Stimulated activated naive B cell treated with anti-CD40 and anti-IgM and Interleukin-4, amounts not matched to agents 10 μg/mL and 1 μg/mL and 100 μg/mL, for 72 hours (primary cell): ENCODE measurements around the gene NLN.
"Not testable (repeated sequence)": the region's sequence is repeated elsewhere in the genome, so short reads cannot be mapped to it uniquely, and the experiment has no call there.

Experiments used
- ATAC-seq, 2 donors: fragments of 150-1000 bp; cut with Tn5 transposase; replicated peaks; 2 replicates each; pipeline ENCODE4 v1.10.0; 2021; ENCODE audit warnings: moderate library complexity in 1 of 2
- DNase-seq: peaks from one replicate; pipeline ENCODE4 v3.0.0; 2021
- H3K27ac Mint-ChIP-seq: one replicate; pipeline ENCODE4 v1.8.0; 2022; ENCODE audit warnings: mild to moderate bottlenecking, mixed read lengths
- H3K27me3 Mint-ChIP-seq, 2 donors: one replicate each; pipeline ENCODE4 v1.8.0; 2022; ENCODE audit warnings: mixed read lengths in 2 of 2
- H3K36me3 Mint-ChIP-seq, 2 donors: one replicate each; pipeline ENCODE4 v1.8.0; 2022; ENCODE audit warnings: mixed read lengths in 2 of 2, mild to moderate bottlenecking in 1 of 2
- H3K4me1 Mint-ChIP-seq, 2 donors: one replicate each; pipeline ENCODE4 v1.8.0; 2022; ENCODE audit warnings: mixed read lengths in 2 of 2, mild to moderate bottlenecking in 1 of 2
- H3K4me3 Mint-ChIP-seq, 2 donors: one replicate each; pipeline ENCODE4 v1.8.0; 2022; ENCODE audit warnings: mild to moderate bottlenecking in 2 of 2, mixed read lengths in 2 of 2, moderate library complexity in 1 of 2
- H3K9me3 Mint-ChIP-seq, 2 donors: one replicate each; pipeline ENCODE4 v1.8.0; 2022; ENCODE audit warnings: mixed read lengths in 2 of 2, mild to moderate bottlenecking in 1 of 2

Gene NLN

GRCh38 chr5:65832152-65832551, 110.1 kb downstream of the NLN start:
- Mint-ChIP-seq H3K9me3 (no peaks in the 10 kb centered on the region), H3K36me3 (peaks cover 6 to 14% of the 10 kb centered on the region in 2 donors), H3K27ac (no peak overlapping the region), H3K27me3 (no peaks in the 10 kb centered on the region), H3K4me3 (no peak overlapping the region), H3K4me1 (no peaks in the 10 kb centered on the region)
- no peak for DNase-seq
- no peak for ATAC-seq

- H3K27ac Mint-ChIP-seq: no peak overlapping the region
- H3K27me3 Mint-ChIP-seq: no peaks in the 10 kb centered on the region
- DNase-seq (no peak), ATAC-seq (no peak)
- no peaks in the 10 kb centered on the region for H3K9me3 Mint-ChIP-seq
- no peaks in the 10 kb centered on the region for H3K4me1 Mint-ChIP-seq
- peaks cover 6 to 14% of the 10 kb centered on the region in 2 donors for H3K36me3 Mint-ChIP-seq
- H3K4me3 Mint-ChIP-seq: no peak overlapping the region
These were observed 110.7 kb downstream of the NLN start for GRCh38 chr5:65832603-65833228.

GRCh38 chr5:65833780-65834179, 111.8 kb downstream of the NLN start:
- Mint-ChIP-seq H3K9me3 (no peaks in the 10 kb centered on the region), H3K27me3 (no peaks in the 10 kb centered on the region), H3K27ac (no peak overlapping the region), H3K36me3 (peaks cover 3 to 8% of the 10 kb centered on the region in 2 donors), H3K4me1 (no peaks in the 10 kb centered on the region), H3K4me3 (no peak overlapping the region)
- no peak for DNase-seq
- no peak for ATAC-seq

GRCh38 chr5:65834306-65834705, 112.3 kb downstream of the NLN start:
- H3K4me1 Mint-ChIP-seq: no peaks in the 10 kb centered on the region
- H3K27ac Mint-ChIP-seq: no peak overlapping the region
- H3K4me3 Mint-ChIP-seq: no peak overlapping the region
- H3K9me3 Mint-ChIP-seq: peaks cover 0 to 2% of the 10 kb centered on the region in 2 donors
- no peak for DNase-seq
- no peaks in the 10 kb centered on the region for H3K27me3 Mint-ChIP-seq
- H3K36me3 Mint-ChIP-seq: peaks cover 6 to 10% of the 10 kb centered on the region in 2 donors
- no peak for ATAC-seq

GRCh38 chr5:65835191-65835590, 113.2 kb downstream of the NLN start:
- peaks cover 3 to 6% of the 10 kb centered on the region in 2 donors for H3K4me1 Mint-ChIP-seq
- no peaks in the 10 kb centered on the region for H3K27me3 Mint-ChIP-seq
- peaks cover 0 to 2% of the 10 kb centered on the region in 2 donors for H3K9me3 Mint-ChIP-seq
- H3K27ac Mint-ChIP-seq: no peak overlapping the region
- ATAC-seq (no peak), DNase-seq (no peak)
- peaks cover 7 to 12% of the 10 kb centered on the region in 2 donors for H3K36me3 Mint-ChIP-seq
- H3K4me3 Mint-ChIP-seq: no peak overlapping the region

- peaks cover 4 to 9% of the 10 kb centered on the region in 2 donors for H3K4me1 Mint-ChIP-seq
- DNase-seq (no peak), ATAC-seq (no peak)
- H3K27ac Mint-ChIP-seq: no peak overlapping the region
- peaks cover 6 to 9% of the 10 kb centered on the region in 2 donors for H3K36me3 Mint-ChIP-seq
- peaks cover 0 to 2% of the 10 kb centered on the region in 2 donors for H3K9me3 Mint-ChIP-seq
- H3K4me3 Mint-ChIP-seq: no peak overlapping the region
- no peaks in the 10 kb centered on the region for H3K27me3 Mint-ChIP-seq
These were observed 115.1 kb downstream of the NLN start for GRCh38 chr5:65837139-65837538.

- H3K27ac Mint-ChIP-seq, ATAC-seq, DNase-seq: not testable (repeated sequence)
These were observed 117.2 kb downstream of the NLN start for GRCh38 chr5:65839170-65839569.

GRCh38 chr5:65840071-65840470, 118.1 kb downstream of the NLN start:
- H3K4me3 Mint-ChIP-seq: no peak overlapping the region
- DNase-seq (no peak), ATAC-seq (no peak)
- H3K9me3 Mint-ChIP-seq: peaks cover 0 to 6% of the 10 kb centered on the region in 2 donors
- H3K27me3 Mint-ChIP-seq: no peaks in the 10 kb centered on the region
- no peak overlapping the region for H3K27ac Mint-ChIP-seq
- peaks cover 4% of the 10 kb centered on the region in 2 donors for H3K36me3 Mint-ChIP-seq
- H3K4me1 Mint-ChIP-seq: peaks cover 4 to 9% of the 10 kb centered on the region in 2 donors

More at GRCh38 chr5:65839170-65839569, 117.2 kb downstream of the NLN start:
- H3K4me1 Mint-ChIP-seq, H3K27me3 Mint-ChIP-seq, H3K4me3 Mint-ChIP-seq, H3K9me3 Mint-ChIP-seq, H3K36me3 Mint-ChIP-seq: not testable (repeated sequence)

- H3K27ac Mint-ChIP-seq, ATAC-seq, H3K4me3 Mint-ChIP-seq, H3K9me3 Mint-ChIP-seq, H3K27me3 Mint-ChIP-seq, DNase-seq, H3K36me3 Mint-ChIP-seq: not testable (repeated sequence)
- peaks cover 11 to 22% of the 10 kb centered on the region in 2 donors for H3K4me1 Mint-ChIP-seq
These were observed 122.8 kb downstream of the NLN start for GRCh38 chr5:65844763-65845162.

- peaks cover 9 to 18% of the 10 kb centered on the region in 2 donors for H3K4me1 Mint-ChIP-seq
- ATAC-seq (no peak), DNase-seq (no peak)
- H3K27me3 Mint-ChIP-seq: no peaks in the 10 kb centered on the region
- H3K9me3 Mint-ChIP-seq: peaks cover 10% of the 10 kb centered on the region in 2 donors
- H3K36me3 Mint-ChIP-seq: peaks cover 0 to 4% of the 10 kb centered on the region in 2 donors
- no peak overlapping the region for H3K27ac Mint-ChIP-seq
- H3K4me3 Mint-ChIP-seq: no peak overlapping the region
These were observed 124.1 kb downstream of the NLN start for GRCh38 chr5:65846101-65846500.

GRCh38 chr5:65847019-65847418, 125.0 kb downstream of the NLN start:
- H3K4me3 Mint-ChIP-seq, H3K27ac Mint-ChIP-seq, H3K27me3 Mint-ChIP-seq, ATAC-seq, H3K36me3 Mint-ChIP-seq, DNase-seq: not testable (repeated sequence)
- Mint-ChIP-seq H3K9me3 (peaks cover 10 to 11% of the 10 kb centered on the region in 2 donors), H3K4me1 (peaks cover 9 to 18% of the 10 kb centered on the region in 2 donors)

- H3K9me3 Mint-ChIP-seq: peaks cover 9 to 13% of the 10 kb centered on the region in 2 donors
- not testable (repeated sequence) for H3K4me3 Mint-ChIP-seq, DNase-seq, H3K27ac Mint-ChIP-seq, H3K27me3 Mint-ChIP-seq, H3K36me3 Mint-ChIP-seq, ATAC-seq
- H3K4me1 Mint-ChIP-seq: peaks cover 9 to 18% of the 10 kb centered on the region in 2 donors
These were observed 127.9 kb downstream of the NLN start for GRCh38 chr5:65849918-65850317.

GRCh38 chr5:65854925-65855324, 132.9 kb downstream of the NLN start:
- no peak for DNase-seq
- Mint-ChIP-seq H3K27ac (no peak overlapping the region), H3K36me3 (peaks cover 0 to 3% of the 10 kb centered on the region in 2 donors), H3K4me1 (peaks cover 2 to 18% of the 10 kb centered on the region in 2 donors), H3K27me3 (no peaks in the 10 kb centered on the region), H3K4me3 (no peak overlapping the region), H3K9me3 (peaks cover 3 to 4% of the 10 kb centered on the region in 2 donors)
- ATAC-seq: no peak

GRCh38 chr5:65855766-65856315, 133.8 kb downstream of the NLN start:
- no peak for ATAC-seq
- Mint-ChIP-seq H3K27ac (no peak overlapping the region), H3K27me3 (no peaks in the 10 kb centered on the region), H3K4me3 (no peak overlapping the region), H3K9me3 (peaks cover 3% of the 10 kb centered on the region in 2 donors), H3K4me1 (peaks cover 2 to 17% of the 10 kb centered on the region in 2 donors), H3K36me3 (peaks cover 0 to 3% of the 10 kb centered on the region in 2 donors)
- no peak for DNase-seq

GRCh38 chr5:65856520-65856919, 134.5 kb downstream of the NLN start:
- Mint-ChIP-seq H3K27me3 (no peaks in the 10 kb centered on the region), H3K36me3 (peaks cover 0 to 2% of the 10 kb centered on the region in 2 donors)
- ATAC-seq: no peak

More at GRCh38 chr5:65856520-65856919, 134.5 kb downstream of the NLN start:
- H3K4me1 Mint-ChIP-seq: peaks cover 2 to 17% of the 10 kb centered on the region in 2 donors
- no peak overlapping the region for H3K4me3 Mint-ChIP-seq
- H3K27ac Mint-ChIP-seq: no peak overlapping the region
- no peak for DNase-seq
- H3K9me3 Mint-ChIP-seq: peaks cover 2 to 3% of the 10 kb centered on the region in 2 donors
